Effector CD4-positive, alpha-beta T cell (primary cell): ENCODE data around the gene MED7.

Source experiments
- DNase-seq: peaks from one replicate; pipeline ENCODE4 v3.0.0-alpha.2; 2020

Gene MED7

GRCh38 chr5:157100140-157100679 is 42.5 kb downstream of the MED7 start:
- DNase-seq: no peak

- DNase-seq: no peak
Measured at GRCh38 chr5:157088342-157088990, 54.2 kb downstream of the MED7 start.
